SKM-1 treated with dmso at 0.1 percent for 144 hours (cell line): ENCODE measurements around the gene INPP5A.
"Not testable (repeated sequence)": the region's sequence is repeated elsewhere in the genome, so short reads cannot be mapped to it uniquely, and the experiment has no call there.

Experiments
- DNase-seq: peaks from one replicate; lab custom pipeline; 2025; ENCODE audit not compliant: unreplicated experiment; lab: John Stamatoyannopoulos, UW

Gene INPP5A

GRCh38 chr10:132503581-132504421 is 33.8 kb upstream of the INPP5A start:
- DNase-seq = no peak

GRCh38 chr10:132504501-132505272 is 32.9 kb upstream of the INPP5A start:
- DNase-seq = no peak

GRCh38 chr10:132505546-132505945 is 32.0 kb upstream of the INPP5A start:
- DNase-seq = not testable (repeated sequence)

GRCh38 chr10:132506711-132507408 is 30.7 kb upstream of the INPP5A start:
- no peak for DNase-seq

GRCh38 chr10:132507409-132507955 is 30.1 kb upstream of the INPP5A start:
- DNase-seq = no peak

GRCh38 chr10:132507956-132508490 is 29.6 kb upstream of the INPP5A start:
- DNase-seq = no peak

- DNase-seq = no peak
Measured at GRCh38 chr10:132508581-132509443, 28.8 kb upstream of the INPP5A start.

GRCh38 chr10:132509506-132510173 is 27.9 kb upstream of the INPP5A start:
- no peak for DNase-seq

- DNase-seq = no peak
Measured at GRCh38 chr10:132510174-132510611, 27.4 kb upstream of the INPP5A start.

- no peak for DNase-seq
Measured at GRCh38 chr10:132511121-132512051, 26.2 kb upstream of the INPP5A start.

GRCh38 chr10:132512052-132512442 is 25.5 kb upstream of the INPP5A start:
- DNase-seq = no peak

GRCh38 chr10:132512693-132513345 is 24.8 kb upstream of the INPP5A start:
- DNase-seq = no peak

- no peak for DNase-seq
Measured at GRCh38 chr10:132514821-132515520, 22.6 kb upstream of the INPP5A start.

- no peak for DNase-seq
Measured at GRCh38 chr10:132515811-132516726, 21.5 kb upstream of the INPP5A start.

GRCh38 chr10:132516771-132517725 is 20.5 kb upstream of the INPP5A start:
- no peak for DNase-seq
